Embryonic facial prominence (tissue), 1 donor: ENCODE data around the gene CDK14.

Source experiments
- DNase-seq: peaks from one replicate; pipeline ENCODE4 v3.0.0-alpha.2; 2016; ENCODE audit errors: extremely low spot score

Gene CDK14

GRCh38 chr7:91088691-91089090 is 492.6 kb downstream of the CDK14 start:
- DNase-seq = no peak

DNA sequence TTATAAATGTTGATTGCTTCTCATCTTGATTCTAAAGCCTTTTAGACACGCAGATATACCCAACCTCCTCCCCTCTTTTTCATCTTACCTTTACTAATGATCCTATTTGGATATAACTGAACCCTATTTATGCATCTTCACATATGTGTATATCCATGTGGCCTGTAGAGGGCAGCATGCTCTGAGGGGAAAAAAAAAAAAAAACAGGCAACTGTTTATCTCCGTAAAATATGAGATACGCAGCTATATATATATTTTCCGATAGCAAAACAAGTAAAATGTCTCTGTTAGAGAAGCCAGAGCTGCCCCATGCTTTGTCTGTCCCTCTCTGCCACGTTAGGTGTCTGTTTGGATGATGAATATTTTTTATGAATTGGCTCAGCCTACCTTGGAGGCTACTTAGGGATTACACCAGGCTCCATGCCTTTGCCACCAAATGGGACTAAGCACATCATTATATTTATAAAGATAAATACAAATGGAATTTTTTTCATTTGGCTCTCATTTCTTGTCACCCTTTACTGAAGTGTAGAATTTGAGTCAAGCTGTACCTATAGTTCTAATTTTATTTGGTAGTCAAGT is 493.4 kb downstream of the CDK14 start:
- DNase-seq = no peak

GRCh38 chr7:91090684-91091083 is 494.6 kb downstream of the CDK14 start:
- no peak for DNase-seq

DNA sequence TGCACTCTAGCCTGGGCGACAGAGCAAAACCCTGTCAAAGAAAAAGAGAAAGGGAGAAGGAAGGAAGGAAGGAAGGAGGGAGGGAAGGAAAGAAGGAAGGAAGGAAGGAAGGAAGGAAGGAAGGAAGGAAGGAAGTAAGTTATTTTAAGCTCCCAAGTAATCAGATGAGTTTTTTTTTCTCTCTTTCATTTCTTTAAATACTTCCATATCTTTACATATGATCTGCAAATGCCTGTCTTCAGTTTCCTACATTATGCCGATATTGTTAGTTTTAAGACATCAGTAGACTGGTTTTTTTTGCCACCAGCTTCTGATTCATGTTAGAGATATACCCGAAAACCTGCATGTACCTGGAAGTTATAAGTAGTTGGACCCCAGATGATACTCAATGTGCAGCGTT is 495.5 kb downstream of the CDK14 start:
- no peak for DNase-seq

DNA sequence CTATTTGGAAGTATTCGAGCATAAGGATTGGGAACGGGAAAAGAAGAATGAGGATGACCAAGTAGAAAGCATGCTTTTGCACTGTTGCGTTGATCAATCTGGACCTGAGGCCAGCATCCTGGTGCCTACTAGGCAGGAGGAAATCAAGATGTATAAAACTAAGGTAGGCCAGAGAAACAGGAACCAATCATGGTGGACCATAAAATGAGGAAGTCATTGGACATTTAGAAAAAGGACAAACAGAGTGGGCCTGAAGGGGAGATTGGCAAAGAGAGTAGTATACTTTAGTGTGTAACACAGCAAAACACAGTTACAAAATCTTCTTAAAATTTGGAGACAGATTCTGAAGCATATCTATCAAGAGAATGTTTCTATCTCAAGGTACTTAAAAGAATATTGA is 497.1 kb downstream of the CDK14 start:
- no peak for DNase-seq

- no peak for DNase-seq
These were observed 502.4 kb downstream of the CDK14 start for GRCh38 chr7:91098566-91098965.

DNA sequence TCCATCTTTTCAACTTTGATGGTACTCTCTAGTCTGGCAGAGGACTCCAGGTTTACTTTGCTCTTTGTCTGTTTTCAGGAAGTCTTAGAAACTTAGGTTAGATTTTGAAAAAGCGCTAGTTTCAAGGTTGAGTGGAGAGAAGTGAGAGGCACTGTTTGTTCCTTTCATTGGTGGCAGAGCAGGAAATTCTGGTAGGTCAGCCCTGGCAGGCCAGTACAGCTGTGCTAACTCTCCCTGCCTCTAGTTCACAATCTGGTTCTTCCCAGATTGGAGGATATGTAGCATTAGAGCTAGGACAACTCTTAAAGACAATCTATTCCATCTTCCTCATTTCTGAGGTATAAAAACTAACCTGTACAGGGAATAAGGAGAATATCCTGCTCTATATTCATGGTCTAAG is 507.2 kb downstream of the CDK14 start:
- DNase-seq = no peak

- DNase-seq = no peak
These were observed 511.3 kb downstream of the CDK14 start for GRCh38 chr7:91107460-91107859.

DNA sequence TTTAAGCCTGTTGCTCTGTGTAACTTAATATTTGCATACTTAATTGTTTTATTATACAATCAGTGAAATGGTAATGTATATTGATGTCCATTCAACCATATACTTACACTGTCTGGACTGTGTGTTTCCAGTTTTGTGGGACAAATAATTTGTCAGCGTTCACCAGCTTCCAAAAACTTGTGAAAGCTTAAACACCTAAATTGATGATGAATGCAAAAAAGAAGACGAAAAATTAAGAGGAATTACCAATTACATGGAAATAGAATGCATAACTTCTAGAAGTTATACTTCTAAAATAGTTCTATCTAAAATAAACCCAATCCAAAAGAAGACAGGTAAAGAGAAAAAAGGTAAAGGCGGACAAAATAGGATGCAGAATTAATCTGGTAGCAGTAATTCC is 513.1 kb downstream of the CDK14 start:
- DNase-seq = no peak

- no peak for DNase-seq
These were observed 516.8 kb downstream of the CDK14 start for GRCh38 chr7:91112902-91113341.

DNA sequence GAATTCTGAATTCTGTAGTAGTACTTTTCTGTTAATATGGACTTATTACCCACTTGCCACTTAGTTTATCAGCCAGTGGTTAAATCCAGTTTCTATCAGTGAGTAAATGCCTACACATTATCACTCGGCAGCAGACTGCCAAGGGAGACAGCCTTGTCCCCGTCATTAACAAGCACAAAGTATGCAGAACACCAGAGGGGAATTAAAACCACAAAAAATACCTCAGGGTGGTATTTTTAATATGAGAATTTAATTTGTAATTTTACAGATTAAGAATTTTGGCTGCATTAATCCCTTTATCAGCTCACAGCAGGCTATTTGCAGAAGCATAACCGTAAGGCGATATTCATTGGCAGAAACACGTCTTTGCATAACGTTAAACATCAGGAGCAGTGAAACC is 518.1 kb downstream of the CDK14 start:
- no peak for DNase-seq

DNA sequence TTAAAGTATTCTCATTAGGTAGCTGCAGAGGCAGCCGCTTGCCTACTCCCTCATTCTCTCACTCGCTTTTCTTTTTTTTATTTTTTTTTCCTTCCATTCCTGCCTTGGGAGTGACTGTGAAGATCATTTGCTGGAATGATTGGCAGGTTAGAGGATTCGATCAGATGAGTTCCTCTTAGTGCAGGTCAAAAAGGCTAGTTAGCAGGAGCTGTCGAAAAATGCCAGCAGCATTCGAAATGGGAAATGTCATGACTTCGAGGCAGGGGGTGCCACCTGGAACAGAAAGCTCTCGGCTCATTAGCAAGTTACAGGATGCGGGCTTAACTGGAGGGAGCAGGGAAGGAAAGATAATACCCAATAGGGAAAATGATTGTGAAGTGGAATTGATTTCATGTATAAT is 530.6 kb downstream of the CDK14 start:
- DNase-seq = no peak

GRCh38 chr7:91127325-91127724 is 531.2 kb downstream of the CDK14 start:
- no peak for DNase-seq

GRCh38 chr7:91127959-91128358 is 531.8 kb downstream of the CDK14 start:
- DNase-seq = no peak

GRCh38 chr7:91128683-91129348 is 532.7 kb downstream of the CDK14 start:
- DNase-seq = no peak

DNA sequence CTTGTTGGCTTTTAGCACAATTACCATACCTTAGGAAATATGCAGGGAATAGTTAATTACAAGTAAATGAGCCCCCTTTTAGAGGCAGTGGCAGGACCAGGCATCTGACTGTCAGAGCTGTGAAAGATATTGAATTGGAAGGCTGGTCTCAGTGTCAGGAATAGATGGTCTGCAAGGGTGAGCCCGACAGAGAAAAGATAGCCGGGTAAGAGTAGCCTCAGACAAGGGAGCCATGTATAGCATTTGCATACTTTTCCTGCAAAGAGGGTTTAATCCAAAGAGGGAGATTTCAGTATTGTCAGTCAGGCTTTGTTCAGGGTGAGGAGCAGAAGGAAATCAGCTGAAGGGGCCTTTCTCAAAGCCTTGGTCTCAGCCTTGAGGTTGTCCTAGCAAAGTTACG is 539.2 kb downstream of the CDK14 start:
- no peak for DNase-seq

GRCh38 chr7:91135703-91136430 is 539.7 kb downstream of the CDK14 start:
- DNase-seq = no peak

DNA sequence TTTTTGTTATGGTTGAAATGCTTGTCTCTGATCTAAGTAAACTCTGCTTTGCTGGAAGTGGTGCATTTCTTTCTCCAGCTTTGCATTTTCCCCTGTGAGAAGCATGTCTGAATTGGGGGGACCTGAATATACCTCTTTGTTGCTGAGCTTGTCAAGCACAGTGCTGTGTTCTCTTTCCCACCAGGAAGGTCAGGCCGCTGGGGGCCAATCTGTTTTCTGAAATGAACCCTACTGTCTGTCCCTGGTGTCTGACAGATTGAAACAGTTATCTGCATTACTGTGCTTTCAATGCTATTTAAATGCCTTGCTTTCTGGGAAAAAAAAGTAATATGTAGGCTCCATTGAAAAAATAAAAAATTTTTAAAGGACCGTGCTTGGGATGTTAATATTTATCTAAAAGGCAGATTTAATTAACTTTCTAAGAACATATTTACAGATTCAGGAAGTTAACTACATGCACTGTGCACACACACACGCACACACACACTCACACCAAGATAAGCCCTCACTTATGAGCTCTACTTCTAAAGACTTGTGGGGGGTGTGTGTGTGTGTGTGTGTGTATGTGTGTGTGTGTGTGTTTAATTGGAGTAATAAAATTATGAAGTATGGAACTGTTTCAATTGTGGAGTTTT is 541.1 kb downstream of the CDK14 start:
- no peak for DNase-seq

DNA sequence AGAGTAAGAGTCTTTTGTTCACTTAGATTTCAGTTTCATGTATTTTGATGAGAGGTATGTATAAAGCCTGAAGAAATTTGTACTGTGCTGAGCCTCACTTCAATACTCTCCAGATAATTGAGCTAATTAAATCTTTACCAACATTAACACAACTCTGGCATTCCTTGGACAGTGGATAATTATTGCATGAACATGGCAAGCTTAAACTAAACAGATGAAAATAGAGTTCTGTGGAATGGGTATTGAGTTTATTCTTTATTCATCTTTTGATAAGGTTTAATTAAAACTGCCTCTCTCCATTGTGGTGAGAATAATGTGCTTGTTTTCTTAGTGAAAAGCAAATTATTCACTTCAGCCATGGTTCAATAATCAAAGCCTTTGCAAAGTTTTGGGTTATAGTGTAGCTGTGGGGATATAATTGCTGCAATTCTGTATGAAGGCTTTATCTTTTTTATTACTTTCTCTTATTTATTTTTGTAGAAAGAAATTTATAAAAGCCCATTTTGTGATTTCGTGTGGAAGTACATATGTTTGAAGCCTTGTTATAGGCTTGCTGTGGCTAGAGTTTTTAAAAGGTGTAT is 541.8 kb downstream of the CDK14 start:
- no peak for DNase-seq

- DNase-seq = no peak
These were observed 544.2 kb downstream of the CDK14 start for GRCh38 chr7:91140286-91140685.

GRCh38 chr7:91140982-91141381 is 544.9 kb downstream of the CDK14 start:
- no peak for DNase-seq

- no peak for DNase-seq
These were observed 546.6 kb downstream of the CDK14 start for GRCh38 chr7:91142743-91143142.
